ENCODE results near the gene C1orf35. TPM values are rescaled to one million over a fixed set of nuclear protein-coding genes. Genes with fewer than 3 reads are reported as not detected.
A peak's percentile ranks its signal among the peaks of the same experiment; 100 is the strongest.

The C1orf35 gene
- total and polyA plus RNA-seq, 9 of the 15 experiments (the other 6 are each of a cell fraction or from before 2014, with no cell fraction given), result 3.2 to 48.7 (median 12.5) TPM

- TF ChIP-seq ZNF398 (CRISPR knock-in tag; IDR thresholded peaks at IDR 0.05) (0 out of 2 replicates have a peak, but pooled peaks have one; percentile 15), ZNF311 (CRISPR knock-in tag; IDR thresholded peaks at IDR 0.05) (peak; percentile 48; the same call in 1 of the 2 replicates), SREBF1 (IDR thresholded peaks at IDR 0.05; ENCODE audit: borderline replicate concordance, low read depth, low read length) (no peak), ZC3H11A (IDR thresholded peaks at IDR 0.05; ENCODE audit: low read depth, low read length) (0 out of 2 replicates have a peak, but pooled peaks have one; percentile 79), MEF2A (IDR thresholded peaks at IDR 0.05; ENCODE audit: control insufficient read depth, low read depth, low read length) (no peak), SMARCA5 (IDR thresholded peaks at IDR 0.05) (peak; percentile 84; the same call in 1 of the 2 replicates), ZNF347 (CRISPR knock-in tag; IDR thresholded peaks at IDR 0.05; ENCODE audit: low read depth) (no peak), ZBTB17 (CRISPR knock-in tag; IDR thresholded peaks at IDR 0.05) (peak; percentile 54), GATAD2B (IDR thresholded peaks at IDR 0.05; ENCODE audit: borderline replicate concordance) (0 out of 2 replicates have a peak, but pooled peaks have one; percentile 78), ATF7 (IDR thresholded peaks at IDR 0.05) (peak; percentile 86), SRSF1 (IDR thresholded peaks at IDR 0.05; ENCODE audit: low read depth, low read length) (0 out of 2 replicates have a peak, but pooled peaks have one; percentile 65), EWSR1 (IDR thresholded peaks at IDR 0.05; ENCODE audit: borderline replicate concordance, low read depth, partially characterized antibody) (no peak), ZNF384 (IDR thresholded peaks at IDR 0.05; ENCODE audit: low read depth, low read length) (no peak), EP400 (IDR thresholded peaks at IDR 0.05) (peak; percentile 97), MAX (CRISPR knock-in tag; IDR thresholded peaks at IDR 0.05) (peak; percentile 82), KDM2B (CRISPR knock-in tag; IDR thresholded peaks at IDR 0.05) (0 out of 2 replicates have a peak, but pooled peaks have one; percentile 53), ZNF134 (CRISPR knock-in tag; conservative IDR thresholded peaks at IDR 0.05) (peak; percentile 41; the same call in 1 of the 2 replicates), ZBTB8A (IDR thresholded peaks at IDR 0.05; ENCODE audit: partially characterized antibody) (no peak), CREB3 (tag; conservative IDR thresholded peaks at IDR 0.05; ENCODE audit: low read depth) (no peak; the same call in 1 of the 2 replicates)
- TF ChIP-seq, protein P1, sequence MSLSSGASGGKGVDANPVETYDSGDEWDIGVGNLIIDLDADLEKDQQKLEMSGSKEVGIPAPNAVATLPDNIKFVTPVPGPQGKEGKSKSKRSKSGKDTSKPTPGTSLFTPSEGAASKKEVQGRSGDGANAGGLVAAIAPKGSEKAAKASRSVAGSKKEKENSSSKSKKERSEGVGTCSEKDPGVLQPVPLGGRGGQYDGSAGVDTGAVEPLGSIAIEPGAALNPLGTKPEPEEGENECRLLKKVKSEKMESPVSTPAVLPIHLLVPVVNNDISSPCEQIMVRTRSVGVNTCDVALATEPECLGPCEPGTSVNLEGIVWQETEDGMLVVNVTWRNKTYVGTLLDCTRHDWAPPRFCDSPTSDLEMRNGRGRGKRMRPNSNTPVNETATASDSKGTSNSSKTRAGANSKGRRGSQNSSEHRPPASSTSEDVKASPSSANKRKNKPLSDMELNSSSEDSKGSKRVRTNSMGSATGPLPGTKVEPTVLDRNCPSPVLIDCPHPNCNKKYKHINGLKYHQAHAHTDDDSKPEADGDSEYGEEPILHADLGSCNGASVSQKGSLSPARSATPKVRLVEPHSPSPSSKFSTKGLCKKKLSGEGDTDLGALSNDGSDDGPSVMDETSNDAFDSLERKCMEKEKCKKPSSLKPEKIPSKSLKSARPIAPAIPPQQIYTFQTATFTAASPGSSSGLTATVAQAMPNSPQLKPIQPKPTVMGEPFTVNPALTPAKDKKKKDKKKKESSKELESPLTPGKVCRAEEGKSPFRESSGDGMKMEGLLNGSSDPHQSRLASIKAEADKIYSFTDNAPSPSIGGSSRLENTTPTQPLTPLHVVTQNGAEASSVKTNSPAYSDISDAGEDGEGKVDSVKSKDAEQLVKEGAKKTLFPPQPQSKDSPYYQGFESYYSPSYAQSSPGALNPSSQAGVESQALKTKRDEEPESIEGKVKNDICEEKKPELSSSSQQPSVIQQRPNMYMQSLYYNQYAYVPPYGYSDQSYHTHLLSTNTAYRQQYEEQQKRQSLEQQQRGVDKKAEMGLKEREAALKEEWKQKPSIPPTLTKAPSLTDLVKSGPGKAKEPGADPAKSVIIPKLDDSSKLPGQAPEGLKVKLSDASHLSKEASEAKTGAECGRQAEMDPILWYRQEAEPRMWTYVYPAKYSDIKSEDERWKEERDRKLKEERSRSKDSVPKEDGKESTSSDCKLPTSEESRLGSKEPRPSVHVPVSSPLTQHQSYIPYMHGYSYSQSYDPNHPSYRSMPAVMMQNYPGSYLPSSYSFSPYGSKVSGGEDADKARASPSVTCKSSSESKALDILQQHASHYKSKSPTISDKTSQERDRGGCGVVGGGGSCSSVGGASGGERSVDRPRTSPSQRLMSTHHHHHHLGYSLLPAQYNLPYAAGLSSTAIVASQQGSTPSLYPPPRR (CRISPR knock-in tag; IDR thresholded peaks at IDR 0.05; ENCODE audit: borderline replicate concordance), result no peak
Observed at GRCh38 chr1:228082214-228082917, 20.8 kb downstream of the C1orf35 start, which contains the start of gene ARF1 (continued).
